GM18508 (cell line): ENCODE data around the gene DPH1.

Source experiments
- ATAC-seq: cut with Tn5 transposase; IDR thresholded peaks from one replicate; pipeline ENCODE4 v1.9.1; 2021; ENCODE audit warnings: moderate number of reproducible peaks; ENCODE audit not compliant: insufficient read depth, unreplicated experiment

The DPH1 gene

GRCh38 chr17:2025220-2025621 is 4.7 kb upstream of the DPH1 start, which contains the start of gene RTN4RL1:
TSS of gene RTN4RL1 (minus strand) at chr17:2025334. CDS start at chr17:2024865, 469 bp downstream.
- no peak for ATAC-seq

GRCh38 chr17:2025622-2026309 is 4.2 kb upstream of the DPH1 start:
- ATAC-seq, result no peak

GRCh38 chr17:2027528-2028233 is 2.3 kb upstream of the DPH1 start:
- no peak for ATAC-seq

DNA sequence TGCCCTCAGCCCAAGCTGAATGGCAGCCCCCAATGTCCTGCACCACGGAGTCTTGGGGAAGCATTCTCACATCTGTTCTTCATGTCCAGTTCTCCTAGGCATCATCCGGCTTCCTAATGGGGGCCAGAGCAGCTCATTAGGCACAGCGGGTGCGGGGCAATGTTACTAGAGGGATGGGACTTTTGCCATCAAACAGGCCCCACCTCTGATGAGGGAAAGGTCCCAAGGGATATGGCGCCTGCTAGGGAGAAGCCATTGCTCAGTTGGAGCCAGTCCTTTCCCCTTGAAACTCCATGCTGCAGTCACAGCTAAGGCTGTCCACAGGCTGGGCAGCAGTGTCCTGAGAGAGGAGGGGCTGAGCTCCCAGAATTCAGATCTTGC is 1.7 kb upstream of the DPH1 start:
- ATAC-seq, result no peak

GRCh38 chr17:2028737-2029136 is 1.2 kb upstream of the DPH1 start:
- no peak for ATAC-seq

GRCh38 chr17:2030779-2031163 is 818 bp downstream of the DPH1 start:
- ATAC-seq, result no peak

DNA sequence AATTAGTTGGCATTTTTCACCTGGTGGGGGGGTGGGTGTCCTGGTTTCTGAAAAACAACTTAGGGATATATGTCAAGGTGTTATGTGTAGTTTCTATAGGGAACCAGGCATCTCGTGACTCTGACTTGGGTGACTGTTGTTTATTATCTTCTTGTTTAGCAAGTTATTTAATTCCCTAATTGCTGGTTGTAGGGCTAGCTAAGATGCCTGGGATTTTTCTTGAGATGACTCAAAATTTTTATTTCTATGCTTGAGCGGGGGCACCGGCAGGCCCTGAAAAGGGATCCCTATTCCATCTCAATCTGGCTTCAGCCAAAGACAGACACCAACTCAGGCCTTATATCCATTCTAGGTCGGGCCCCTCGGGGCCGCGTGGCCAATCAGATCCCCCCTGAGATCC is 3.2 kb downstream of the DPH1 start:
- no peak for ATAC-seq

DNA sequence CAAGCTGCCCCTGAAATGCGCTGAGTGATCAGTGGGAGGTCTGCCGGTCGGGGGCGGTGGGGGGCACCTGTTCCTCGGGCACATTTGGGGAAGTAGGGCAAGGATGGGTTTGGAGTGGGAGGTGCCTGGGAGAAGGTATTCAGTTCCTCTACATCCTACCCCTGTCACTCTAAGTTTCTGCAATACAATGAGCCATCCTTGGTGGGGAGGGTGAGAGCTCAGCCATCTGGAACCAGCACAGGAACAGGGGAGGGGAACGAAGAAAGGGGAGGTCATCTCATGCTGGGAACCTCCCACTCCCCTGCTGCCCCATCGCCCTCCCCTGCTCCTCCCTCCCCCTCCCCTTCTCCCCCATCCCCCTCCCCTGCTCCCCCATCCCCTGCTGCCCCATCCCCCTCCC is 4.2 kb downstream of the DPH1 start:
- no peak for ATAC-seq

DNA sequence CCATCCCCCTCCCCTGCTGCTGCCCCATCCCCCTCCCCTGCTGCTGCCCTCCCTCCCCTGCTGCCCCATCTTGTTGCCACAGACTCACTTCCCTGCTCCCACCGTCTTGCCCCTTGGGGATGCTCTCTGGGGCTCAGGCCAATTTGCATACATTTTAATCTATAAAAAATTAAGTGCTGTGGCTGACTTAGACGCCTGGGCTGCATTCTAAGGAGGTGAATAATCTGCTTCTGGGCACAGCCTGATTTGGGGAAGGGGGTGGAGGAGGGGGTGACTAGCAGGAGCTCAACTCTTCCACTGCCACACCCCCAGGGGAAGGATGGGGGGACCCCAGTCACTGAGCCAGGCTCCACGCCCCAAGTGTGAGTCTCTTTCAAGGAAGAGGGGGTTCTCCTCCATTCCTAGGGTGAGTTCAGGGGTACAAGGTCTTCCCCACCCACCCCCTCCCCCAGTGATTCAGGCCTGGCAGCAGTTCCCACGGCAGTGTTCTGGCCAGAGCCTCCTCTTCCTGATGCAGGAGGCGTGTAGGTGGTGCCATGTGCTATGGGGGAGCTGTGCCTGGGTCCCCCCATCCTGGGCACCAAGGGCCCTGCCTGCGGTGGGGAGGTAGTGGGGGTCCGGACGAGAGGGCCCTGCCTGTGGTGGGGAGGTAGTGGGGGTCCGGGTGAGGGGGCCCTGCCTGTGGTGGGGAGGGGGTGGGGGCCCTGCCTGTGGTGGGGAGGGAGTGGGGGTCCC is 5.0 kb downstream of the DPH1 start:
- no peak for ATAC-seq

GRCh38 chr17:2035541-2036488 is 5.9 kb downstream of the DPH1 start:
- no peak for ATAC-seq

- ATAC-seq, result no peak
Measured at GRCh38 chr17:2037155-2037554, 7.2 kb downstream of the DPH1 start.

GRCh38 chr17:2040219-2040827 is 10.4 kb downstream of the DPH1 start:
- no peak for ATAC-seq

DNA sequence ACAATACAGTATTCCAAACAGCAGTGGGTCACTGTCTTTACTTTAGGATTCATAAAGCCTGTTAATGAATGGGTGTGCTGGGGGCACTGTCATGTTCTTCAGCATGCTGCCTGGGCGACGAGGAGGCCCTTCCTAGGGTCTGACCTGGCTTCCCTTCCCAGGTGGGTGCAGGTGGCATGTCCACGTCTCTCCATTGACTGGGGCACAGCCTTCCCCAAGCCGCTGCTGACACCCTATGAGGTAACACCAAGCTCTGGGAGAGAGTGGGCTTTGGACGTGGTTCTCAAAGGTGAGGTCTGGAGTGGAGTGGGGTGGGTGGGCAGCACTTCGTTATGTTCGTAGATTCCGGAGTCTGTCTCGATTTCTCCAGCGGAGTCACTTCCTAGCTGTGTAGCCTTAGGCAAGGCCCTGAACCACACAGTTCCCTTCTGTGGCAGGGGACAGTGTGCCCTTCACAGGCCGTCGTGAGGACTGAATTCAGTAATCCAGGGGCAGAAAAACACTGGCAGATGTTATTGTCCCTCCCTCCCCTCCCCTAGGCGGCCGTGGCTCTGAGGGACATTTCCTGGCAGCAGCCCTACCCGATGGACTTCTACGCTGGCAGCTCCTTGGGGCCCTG is 11.1 kb downstream of the DPH1 start:
- ATAC-seq, result no peak

DNA sequence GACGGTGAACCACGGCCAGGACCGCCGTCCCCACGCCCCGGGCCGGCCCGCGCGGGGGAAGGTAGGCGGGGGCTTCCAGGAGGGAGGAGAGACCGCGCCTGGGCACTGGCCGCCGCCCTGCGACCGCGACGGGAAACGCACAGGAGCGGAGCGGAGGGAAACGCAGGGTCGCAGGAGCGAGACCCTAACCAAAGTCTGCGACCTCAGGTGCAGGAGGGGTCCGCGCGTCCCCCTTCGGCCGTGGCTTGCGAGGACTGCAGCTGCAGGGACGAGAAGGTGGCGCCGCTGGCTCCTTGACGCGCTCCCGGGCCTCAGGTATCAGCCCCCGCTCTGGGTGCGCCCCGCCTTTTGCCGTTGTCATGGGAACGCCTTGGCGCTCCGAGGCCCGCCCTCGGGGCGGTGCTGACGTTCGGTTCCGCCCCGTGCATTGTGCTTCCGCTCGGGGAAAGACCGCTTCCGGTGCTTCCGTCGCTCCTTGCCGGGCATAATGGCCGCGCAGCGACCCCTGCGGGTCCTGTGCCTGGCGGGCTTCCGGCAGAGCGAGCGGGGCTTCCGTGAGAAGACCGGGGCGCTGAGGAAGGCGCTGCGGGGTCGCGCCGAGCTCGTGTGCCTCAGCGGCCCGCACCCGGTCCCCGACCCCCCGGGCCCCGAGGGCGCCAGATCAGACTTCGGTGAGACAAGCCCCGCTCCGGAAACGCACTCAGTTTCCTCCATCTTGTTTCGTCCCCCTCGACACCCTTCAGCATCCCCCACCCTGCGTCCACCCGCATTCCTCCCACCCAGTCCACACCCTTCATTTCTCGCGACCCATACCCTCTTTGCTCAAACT is 11.8 kb downstream of the DPH1 start, which contains the start of gene OVCA2:
Gene OVCA2 (plus strand): TSS at position 462 of the 829 bp plus-strand sequence. CDS start 26 bp downstream, at position 488.
- ATAC-seq, result peak; percentile 59

GRCh38 chr17:2042390-2042847 is 12.5 kb downstream of the DPH1 start:
- no peak for ATAC-seq

DNA sequence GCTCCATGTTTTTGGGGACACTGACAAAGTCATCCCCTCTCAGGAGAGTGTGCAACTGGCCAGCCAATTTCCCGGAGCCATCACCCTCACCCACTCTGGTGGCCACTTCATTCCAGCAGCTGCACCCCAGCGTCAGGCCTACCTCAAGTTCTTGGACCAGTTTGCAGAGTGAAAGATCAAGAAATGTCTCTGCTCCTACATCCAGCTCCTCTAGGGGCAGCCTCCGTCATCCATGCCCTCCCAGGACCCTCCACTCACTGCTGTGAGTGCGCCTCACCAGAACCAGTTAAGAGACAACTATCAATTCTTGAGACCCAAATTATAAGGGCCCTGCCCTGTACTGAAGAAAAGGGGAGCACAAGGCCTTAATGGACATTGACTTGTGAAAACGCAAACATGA is 13.0 kb downstream of the DPH1 start:
- ATAC-seq, result no peak

- no peak for ATAC-seq
Measured at GRCh38 chr17:2043785-2044184, 13.8 kb downstream of the DPH1 start.

- no peak for ATAC-seq
Measured at GRCh38 chr17:2044263-2044894, 14.4 kb downstream of the DPH1 start.
